Fibroblast of lung (primary cell): Measurements from ENCODE around the gene KEAP1.
"Not testable (repeated sequence)": the region's sequence is repeated elsewhere in the genome, so short reads cannot be mapped to it uniquely, and the experiment has no call there.

ENCODE experiments used
- EZH2 ChIP-seq: IDR thresholded peaks from 2 replicates; pipeline ENCODE4 v1.5.1; 2012; ENCODE audit warnings: low read length, control low read depth, mild to moderate bottlenecking; ENCODE audit errors: missing control alignments
- TF ChIP-seq, protein P1 (sequence below), 2 donors: IDR thresholded peaks in 1 of 2; conservative IDR thresholded peaks in 1 of 2; 1 replicate in 1 of 2; 2 replicates in 1 of 2; pipeline ENCODE4 v1.5.1; 2011 to 2012; ENCODE audit warnings: low read length in 2 of 2, control low read depth in 1 of 2, inconsistent platforms in 1 of 2, low read depth in 1 of 2, mild to moderate bottlenecking in 1 of 2

DNA sequence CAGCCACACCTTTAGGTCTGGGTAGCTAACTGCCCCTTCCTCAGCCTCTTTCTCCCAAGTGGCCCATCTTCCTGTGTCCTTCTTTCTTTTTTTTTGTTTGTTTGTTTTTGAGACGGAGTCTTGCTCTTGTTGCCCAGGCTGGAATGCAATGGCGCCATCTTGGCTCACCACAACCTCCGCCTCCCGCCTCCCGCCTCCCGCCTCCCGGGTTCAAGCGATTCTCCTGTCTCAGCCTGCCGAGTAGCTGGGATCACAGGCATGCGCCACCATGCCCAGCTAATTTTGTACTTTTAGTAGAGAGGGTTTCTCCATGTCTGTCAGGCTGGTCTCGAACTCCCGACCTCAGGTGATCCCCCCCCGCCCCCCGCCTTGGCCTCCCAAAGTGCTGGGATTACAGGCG, 41.1 kb downstream of the KEAP1 start:
- TF ChIP-seq, protein P1, sequence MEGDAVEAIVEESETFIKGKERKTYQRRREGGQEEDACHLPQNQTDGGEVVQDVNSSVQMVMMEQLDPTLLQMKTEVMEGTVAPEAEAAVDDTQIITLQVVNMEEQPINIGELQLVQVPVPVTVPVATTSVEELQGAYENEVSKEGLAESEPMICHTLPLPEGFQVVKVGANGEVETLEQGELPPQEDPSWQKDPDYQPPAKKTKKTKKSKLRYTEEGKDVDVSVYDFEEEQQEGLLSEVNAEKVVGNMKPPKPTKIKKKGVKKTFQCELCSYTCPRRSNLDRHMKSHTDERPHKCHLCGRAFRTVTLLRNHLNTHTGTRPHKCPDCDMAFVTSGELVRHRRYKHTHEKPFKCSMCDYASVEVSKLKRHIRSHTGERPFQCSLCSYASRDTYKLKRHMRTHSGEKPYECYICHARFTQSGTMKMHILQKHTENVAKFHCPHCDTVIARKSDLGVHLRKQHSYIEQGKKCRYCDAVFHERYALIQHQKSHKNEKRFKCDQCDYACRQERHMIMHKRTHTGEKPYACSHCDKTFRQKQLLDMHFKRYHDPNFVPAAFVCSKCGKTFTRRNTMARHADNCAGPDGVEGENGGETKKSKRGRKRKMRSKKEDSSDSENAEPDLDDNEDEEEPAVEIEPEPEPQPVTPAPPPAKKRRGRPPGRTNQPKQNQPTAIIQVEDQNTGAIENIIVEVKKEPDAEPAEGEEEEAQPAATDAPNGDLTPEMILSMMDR (conservative IDR thresholded peaks at IDR 0.05 in 1 of 2, IDR thresholded peaks at IDR 0.05 in 1 of 2; ENCODE audit: low read depth in 1 of 2, low read length in 2 of 2) = not testable (repeated sequence)
- TF ChIP-seq EZH2 = not testable (repeated sequence)
